Stomach (tissue), 9 donors: ENCODE results near the gene COL25A1. TPM values are rescaled to one million over a fixed set of nuclear protein-coding genes. Genes with fewer than 3 reads are reported as not detected.

Experiments used
- DNase-seq, 2 donors: peaks; one replicate each; pipeline versions ENCODE4 v3.0.0 to v3.0.0-alpha.2; 2013 to 2019
- H3K27ac ChIP-seq, 5 donors: fragments of 200-600 bp in 4 of 5; sonication (generic) in 4 of 5; one replicate each; pipeline ENCODE4 v1.5.1; 2013 to 2019; ENCODE audit warnings: mild to moderate bottlenecking in 1 of 5, moderate library complexity in 1 of 5
- H3K27me3 ChIP-seq, 3 donors: fragments of 200-600 bp; sonication (generic); one replicate each; pipeline ENCODE4 v1.5.1; 2017 to 2019; ENCODE audit warnings: mixed run types in 1 of 3
- H3K36me3 ChIP-seq, 4 donors: fragments of 200-600 bp; sonication (generic); 1 replicate in 3 of 4; 2 replicates in 1 of 4; pipeline ENCODE4 v1.5.1; 2016 to 2019
- H3K4me1 ChIP-seq, 4 donors: fragments of 200-600 bp; sonication (generic); one replicate each; pipeline ENCODE4 v1.5.1; 2016 to 2019
- H3K4me3 ChIP-seq, 4 donors: fragments of 200-600 bp; sonication (generic) in 3 of 4; one replicate each; pipeline ENCODE4 v1.5.1; 2016 to 2019; ENCODE audit warnings: mild to moderate bottlenecking in 1 of 4
- H3K9me3 ChIP-seq, 4 donors: fragments of 200-600 bp; sonication (generic); one replicate each; pipeline ENCODE4 v1.5.1; 2016 to 2019
- EP300 ChIP-seq: sonication (generic); formaldehyde crosslinking; IDR thresholded peaks from one replicate; pipeline ENCODE4 v1.6.1; 2017; ENCODE audit warnings: antibody characterized with exemption
- POLR2A ChIP-seq, 4 donors: fragments of 450-650 bp; IDR thresholded peaks; one replicate each; pipeline ENCODE4 v1.6.1; 2016; ENCODE audit warnings: antibody characterized with exemption in 4 of 4, control low read depth in 2 of 4, mild to moderate bottlenecking in 1 of 4, moderate library complexity in 1 of 4
- POLR2AphosphoS5 ChIP-seq, 3 donors: sonication (generic); formaldehyde crosslinking; IDR thresholded peaks; one replicate each; pipeline ENCODE4 v1.6.1; 2016; ENCODE audit warnings: antibody characterized with exemption in 3 of 3
- WGBS, 5 donors: extraction: QIAGEN DNeasy Blood & Tissue Kit in 3 of 5; methylation state at CpG; one replicate each; pipeline versions ENCODE4 v1.1.5 to v1.1.7; 2013 to 2018; 5-methylcytosine and 5-hydroxymethylcytosine counted together
- intact Hi-C: fragments of 100-400 bp; cut with DNase I; formaldehyde crosslinking; loops from one replicate; pipeline ENCODE4 v1.15.1; 2023; ENCODE audit warnings: low total_unique reads
- polyA plus RNA-seq, 3 donors: library from polyadenylated mRNA; stranded (reverse); fragments of 200-250 nt; gene quantifications; one replicate each; pipeline ENCODE4 v1.2.3, GENCODE V29; 2013
- total RNA-seq, 5 donors: library from RNA; depleted of rRNA; stranded (reverse); fragments of >200 nt; gene quantifications; one replicate each; pipeline versions ENCODE4 v1.1.0 to v1.2.3, GENCODE V29; 2014 to 2016
- TF ChIP-seq, protein P1 (sequence below), 7 experiments: fragments of 450-650 bp in 4 of 7; fragments of 200-600 bp in 3 of 7; sonication (generic) in 3 of 7; IDR thresholded peaks; one replicate each; pipeline ENCODE4 v1.5.1; 2016 to 2019; ENCODE audit warnings: antibody characterized with exemption in 7 of 7, control low read depth in 2 of 7, mild to moderate bottlenecking in 1 of 7
- donor health status: healthy with polysubstance abuse.
- donor health status: Bipolar disorder and iron deficiency.
- donor health status: healthy.

The COL25A1 gene
- total and polyA plus RNA-seq, 8 donors = 0.10 to 4.1 (median 1.5) TPM; not detected in 5

DNA sequence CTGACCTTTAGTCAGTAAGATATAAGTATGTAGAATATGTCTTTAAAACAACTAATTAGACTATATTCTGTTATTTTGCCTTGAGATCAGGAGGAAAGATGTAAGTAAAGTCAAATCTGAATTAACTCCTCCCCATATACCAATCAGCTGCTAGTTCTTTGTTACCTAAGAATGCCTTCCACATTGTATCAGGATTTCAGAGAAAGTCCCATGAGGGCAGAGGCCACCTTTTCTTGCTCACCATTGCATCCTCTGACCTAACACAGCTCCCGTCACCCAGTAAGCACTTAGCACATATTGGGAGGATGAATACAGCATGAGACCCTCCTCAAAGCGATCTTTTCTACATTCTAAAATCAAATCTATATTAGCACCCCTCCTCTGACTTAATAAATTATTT lies 87.0 kb downstream of the COL25A1 start:
- no peak overlapping the region for H3K4me3 ChIP-seq
- no peak overlapping the region for H3K27ac ChIP-seq
- H3K4me1 ChIP-seq = no peaks in the 10 kb centered on the region
- DNase-seq = no peak
- TF ChIP-seq EP300 (no peak), POLR2AphosphoS5 (IDR thresholded peaks at IDR 0.05) (no peak), POLR2A (IDR thresholded peaks at IDR 0.05) (no peak)
- TF ChIP-seq, protein P1, sequence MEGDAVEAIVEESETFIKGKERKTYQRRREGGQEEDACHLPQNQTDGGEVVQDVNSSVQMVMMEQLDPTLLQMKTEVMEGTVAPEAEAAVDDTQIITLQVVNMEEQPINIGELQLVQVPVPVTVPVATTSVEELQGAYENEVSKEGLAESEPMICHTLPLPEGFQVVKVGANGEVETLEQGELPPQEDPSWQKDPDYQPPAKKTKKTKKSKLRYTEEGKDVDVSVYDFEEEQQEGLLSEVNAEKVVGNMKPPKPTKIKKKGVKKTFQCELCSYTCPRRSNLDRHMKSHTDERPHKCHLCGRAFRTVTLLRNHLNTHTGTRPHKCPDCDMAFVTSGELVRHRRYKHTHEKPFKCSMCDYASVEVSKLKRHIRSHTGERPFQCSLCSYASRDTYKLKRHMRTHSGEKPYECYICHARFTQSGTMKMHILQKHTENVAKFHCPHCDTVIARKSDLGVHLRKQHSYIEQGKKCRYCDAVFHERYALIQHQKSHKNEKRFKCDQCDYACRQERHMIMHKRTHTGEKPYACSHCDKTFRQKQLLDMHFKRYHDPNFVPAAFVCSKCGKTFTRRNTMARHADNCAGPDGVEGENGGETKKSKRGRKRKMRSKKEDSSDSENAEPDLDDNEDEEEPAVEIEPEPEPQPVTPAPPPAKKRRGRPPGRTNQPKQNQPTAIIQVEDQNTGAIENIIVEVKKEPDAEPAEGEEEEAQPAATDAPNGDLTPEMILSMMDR (IDR thresholded peaks at IDR 0.05) = no peak
- H3K27me3 ChIP-seq = no peaks in the 10 kb centered on the region
- intact Hi-C loops = no loop called here
- H3K9me3 ChIP-seq = no peaks in the 10 kb centered on the region
- H3K36me3 ChIP-seq = no peaks in the 10 kb centered on the region
- 66 to 76% (median 73%) methylated on average over 2 of the region's 2 CpGs for WGBS, 5 donors

GRCh38 chr4:109214622-109215301 lies 87.7 kb downstream of the COL25A1 start:
- intact Hi-C loops = no loop called here
- Histone ChIP-seq H3K9me3 (no peaks in the 10 kb centered on the region), H3K36me3 (no peaks in the 10 kb centered on the region), H3K27me3 (no peaks in the 10 kb centered on the region), H3K4me1 (no peaks in the 10 kb centered on the region), H3K27ac (no peak overlapping the region), H3K4me3 (no peak overlapping the region)
- TF ChIP-seq, protein P1 (IDR thresholded peaks at IDR 0.05) = no peak
- no peak for TF ChIP-seq EP300
- TF ChIP-seq POLR2A (IDR thresholded peaks at IDR 0.05) = no peak
- TF ChIP-seq POLR2AphosphoS5 (IDR thresholded peaks at IDR 0.05) = no peak
- peak in 1 of 2 donors; percentile 7 for DNase-seq
- 66 to 75% (median 69%) methylated on average over 4 of the region's 4 CpGs for WGBS, 5 donors

DNA sequence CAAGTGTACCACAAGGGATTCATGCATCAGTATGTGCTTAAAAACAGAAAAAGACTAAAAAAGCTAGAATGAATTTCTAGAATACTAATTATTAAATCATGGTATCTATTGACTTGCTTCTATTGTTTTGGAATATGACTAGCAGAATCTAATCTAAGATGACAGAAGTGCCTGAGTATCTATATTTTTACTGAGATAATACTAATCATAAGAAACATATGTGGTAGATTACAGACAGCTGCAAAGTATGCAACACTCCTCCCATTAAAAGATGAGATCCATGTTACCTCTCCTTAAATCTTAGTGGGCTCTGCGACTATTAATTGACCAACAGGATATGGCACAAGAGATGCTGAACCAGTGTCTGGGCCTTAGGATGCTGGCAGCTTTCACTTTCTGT lies 89.4 kb downstream of the COL25A1 start:
- H3K36me3 ChIP-seq = no peaks in the 10 kb centered on the region
- 74 to 90% (median 83%) methylated on average over 1 of the region's 1 CpG for WGBS, 5 donors
- H3K27me3 ChIP-seq = no peaks in the 10 kb centered on the region
- H3K9me3 ChIP-seq = no peaks in the 10 kb centered on the region
- DNase-seq = no peak
- H3K4me3 ChIP-seq = no peak overlapping the region
- no peak for TF ChIP-seq POLR2AphosphoS5 (IDR thresholded peaks at IDR 0.05)
- TF ChIP-seq EP300 = no peak
- TF ChIP-seq, protein P1 (IDR thresholded peaks at IDR 0.05) = no peak
- no peak for TF ChIP-seq POLR2A (IDR thresholded peaks at IDR 0.05)
- no peaks in the 10 kb centered on the region for H3K4me1 ChIP-seq
- H3K27ac ChIP-seq = no peak overlapping the region
- intact Hi-C loops = no loop called here

GRCh38 chr4:109211671-109212070 lies 90.8 kb downstream of the COL25A1 start:
- H3K36me3 ChIP-seq = no peaks in the 10 kb centered on the region
- intact Hi-C loops = no loop called here
- 29 to 54% (median 34%) methylated on average over 3 of the region's 3 CpGs for WGBS, 5 donors

DNA sequence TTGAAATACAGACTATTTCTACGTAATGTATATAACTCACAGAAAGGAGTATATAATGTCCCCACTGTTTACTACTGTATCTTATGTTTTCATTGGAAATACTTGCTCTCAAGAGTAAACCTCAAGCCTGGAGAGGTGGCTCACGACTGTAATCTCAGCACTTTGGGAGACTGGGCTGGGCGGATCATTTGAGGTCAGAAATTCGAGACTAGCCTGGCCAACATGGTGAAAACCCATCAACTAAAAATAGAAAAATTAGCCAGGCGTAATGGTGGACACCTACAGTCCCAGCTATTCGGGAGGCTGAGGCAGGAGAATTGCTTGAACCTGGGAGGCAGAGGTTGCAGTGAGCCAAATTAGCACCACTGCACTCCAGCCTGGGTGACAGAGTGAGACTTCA lies 92.8 kb downstream of the COL25A1 start:
- Histone ChIP-seq H3K9me3 (no peaks in the 10 kb centered on the region), H3K4me3 (no peak overlapping the region), H3K4me1 (no peaks in the 10 kb centered on the region), H3K27me3 (no peaks in the 10 kb centered on the region), H3K27ac (no peak overlapping the region), H3K36me3 (no peaks in the 10 kb centered on the region)
- intact Hi-C loops = no loop called here
- DNase-seq = no peak
- 62 to 74% (median 71%) methylated on average over 6 of the region's 6 CpGs for WGBS, 5 donors
- TF ChIP-seq EP300 = no peak
- TF ChIP-seq POLR2A (IDR thresholded peaks at IDR 0.05) = no peak
- TF ChIP-seq, protein P1 (IDR thresholded peaks at IDR 0.05) = no peak
- TF ChIP-seq POLR2AphosphoS5 (IDR thresholded peaks at IDR 0.05) = no peak

More at GRCh38 chr4:109211671-109212070, 90.8 kb downstream of the COL25A1 start:
- Histone ChIP-seq H3K27me3 (no peaks in the 10 kb centered on the region), H3K4me1 (no peaks in the 10 kb centered on the region), H3K9me3 (no peaks in the 10 kb centered on the region), H3K27ac (no peak overlapping the region), H3K4me3 (no peak overlapping the region)
- TF ChIP-seq EP300 (no peak), POLR2AphosphoS5 (IDR thresholded peaks at IDR 0.05) (no peak)
- no peak for DNase-seq
